DOHH2 (cell line): ENCODE data around the gene RPL21.
A peak's percentile ranks its signal among the peaks of the same experiment; 100 is the strongest.
"Not testable (repeated sequence)": the region's sequence is repeated elsewhere in the genome, so short reads cannot be mapped to it uniquely, and the experiment has no call there.

Experiments
- H3F3A ChIP-seq: fragments of 200-600 bp; sonication (generic), shearing (Covaris generic); 2 replicates; pipeline ENCODE4 v1.6.0; 2016; ENCODE audit warnings: antibody characterized with exemption, mild to moderate bottlenecking; ENCODE audit not compliant: control insufficient read depth, insufficient read depth
- H3K27ac ChIP-seq: fragments of 200-600 bp; sonication (generic); 2 replicates; pipeline ENCODE4 v1.5.1; 2014; ENCODE audit warnings: low read depth, mild to moderate bottlenecking, low read length, moderate library complexity
- H3K27me3 ChIP-seq: fragments of 200-600 bp; sonication (generic); 2 replicates; pipeline ENCODE4 v1.6.1; 2014; ENCODE audit warnings: mild to moderate bottlenecking, low read length, mixed read lengths; ENCODE audit not compliant: control insufficient read depth
- H3K36me3 ChIP-seq: fragments of 200-600 bp; sonication (generic); 2 replicates; pipeline ENCODE4 v1.6.1; 2014; ENCODE audit warnings: mild to moderate bottlenecking, low read length, moderate library complexity, mixed read lengths; ENCODE audit not compliant: control insufficient read depth
- H3K4me1 ChIP-seq: fragments of 200-600 bp; sonication (generic); 2 replicates; pipeline ENCODE4 v1.6.1; 2014; ENCODE audit warnings: mild to moderate bottlenecking, low read length, mixed read lengths; ENCODE audit not compliant: control insufficient read depth
- H3K4me2 ChIP-seq: fragments of 200-600 bp; sonication (generic); 2 replicates; pipeline ENCODE4 v1.6.0; 2014; ENCODE audit warnings: mild to moderate bottlenecking, low read length, moderate library complexity
- H3K4me3 ChIP-seq: fragments of 200-600 bp; sonication (generic); 2 replicates; pipeline ENCODE4 v1.5.1; 2014; ENCODE audit warnings: mild to moderate bottlenecking, low read length, mixed read lengths
- H3K79me2 ChIP-seq: fragments of 200-600 bp; sonication (generic); 2 replicates; pipeline ENCODE4 v1.6.1; 2014; ENCODE audit warnings: mild to moderate bottlenecking, low read length, mixed read lengths; ENCODE audit not compliant: control insufficient read depth
- H3K9me2 ChIP-seq: fragments of 200-600 bp; sonication (generic); replicated peaks from 2 replicates; pipeline ENCODE4 v1.6.1; 2014; ENCODE audit warnings: mild to moderate bottlenecking, low read length, mixed read lengths; ENCODE audit not compliant: control insufficient read depth
- H3K9me3 ChIP-seq: fragments of 200-600 bp; sonication (generic); 2 replicates; pipeline ENCODE4 v1.6.1; 2014; ENCODE audit warnings: antibody characterized with exemption, low read length, mixed read lengths; ENCODE audit not compliant: control insufficient read depth, insufficient read depth
- H4K20me1 ChIP-seq: fragments of 200-600 bp; sonication (generic); 2 replicates; pipeline ENCODE4 v1.6.0; 2014; ENCODE audit warnings: low read depth, mild to moderate bottlenecking, antibody characterized with exemption, low read length, moderate library complexity; ENCODE audit not compliant: control insufficient read depth, insufficient read depth
- EZH2phosphoT487 ChIP-seq: fragments of 200-600 bp; sonication (generic); IDR thresholded peaks from 2 replicates; pipeline ENCODE4 v1.6.1; 2017; ENCODE audit warnings: borderline replicate concordance, mild to moderate bottlenecking, antibody characterized with exemption, low read length, moderate library complexity, mixed read lengths
- TF ChIP-seq, protein P1 (sequence below): fragments of 200-600 bp; sonication (generic); IDR thresholded peaks from one replicate; pipeline ENCODE4 v1.5.1; 2014; ENCODE audit warnings: antibody characterized with exemption, mild to moderate bottlenecking, low read depth, low read length; ENCODE audit not compliant: poor library complexity, severe bottlenecking

RPL21 gene

GRCh38 chr13:27288392-27288791, 37.0 kb downstream of the RPL21 start:
- Histone ChIP-seq H3K9me3 (no peaks in the 10 kb centered on the region), H3K27ac (no peak overlapping the region), H3K4me2 (peak overlapping the region; percentile 45; the same call in 1 of the 2 replicates), H3K9me2 (no peaks in the 10 kb centered on the region), H3K27me3 (no peaks in the 10 kb centered on the region), H3K4me3 (no peak overlapping the region), H3K36me3 (no peaks in the 10 kb centered on the region), H3K4me1 (peaks cover 76% of the 10 kb centered on the region), H4K20me1 (no peaks in the 10 kb centered on the region), H3K79me2 (no peaks in the 10 kb centered on the region), H3F3A (peaks cover 26% of the 10 kb centered on the region)
- TF ChIP-seq, protein P1, sequence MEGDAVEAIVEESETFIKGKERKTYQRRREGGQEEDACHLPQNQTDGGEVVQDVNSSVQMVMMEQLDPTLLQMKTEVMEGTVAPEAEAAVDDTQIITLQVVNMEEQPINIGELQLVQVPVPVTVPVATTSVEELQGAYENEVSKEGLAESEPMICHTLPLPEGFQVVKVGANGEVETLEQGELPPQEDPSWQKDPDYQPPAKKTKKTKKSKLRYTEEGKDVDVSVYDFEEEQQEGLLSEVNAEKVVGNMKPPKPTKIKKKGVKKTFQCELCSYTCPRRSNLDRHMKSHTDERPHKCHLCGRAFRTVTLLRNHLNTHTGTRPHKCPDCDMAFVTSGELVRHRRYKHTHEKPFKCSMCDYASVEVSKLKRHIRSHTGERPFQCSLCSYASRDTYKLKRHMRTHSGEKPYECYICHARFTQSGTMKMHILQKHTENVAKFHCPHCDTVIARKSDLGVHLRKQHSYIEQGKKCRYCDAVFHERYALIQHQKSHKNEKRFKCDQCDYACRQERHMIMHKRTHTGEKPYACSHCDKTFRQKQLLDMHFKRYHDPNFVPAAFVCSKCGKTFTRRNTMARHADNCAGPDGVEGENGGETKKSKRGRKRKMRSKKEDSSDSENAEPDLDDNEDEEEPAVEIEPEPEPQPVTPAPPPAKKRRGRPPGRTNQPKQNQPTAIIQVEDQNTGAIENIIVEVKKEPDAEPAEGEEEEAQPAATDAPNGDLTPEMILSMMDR, result no peak
- no peak for TF ChIP-seq EZH2phosphoT487

DNA sequence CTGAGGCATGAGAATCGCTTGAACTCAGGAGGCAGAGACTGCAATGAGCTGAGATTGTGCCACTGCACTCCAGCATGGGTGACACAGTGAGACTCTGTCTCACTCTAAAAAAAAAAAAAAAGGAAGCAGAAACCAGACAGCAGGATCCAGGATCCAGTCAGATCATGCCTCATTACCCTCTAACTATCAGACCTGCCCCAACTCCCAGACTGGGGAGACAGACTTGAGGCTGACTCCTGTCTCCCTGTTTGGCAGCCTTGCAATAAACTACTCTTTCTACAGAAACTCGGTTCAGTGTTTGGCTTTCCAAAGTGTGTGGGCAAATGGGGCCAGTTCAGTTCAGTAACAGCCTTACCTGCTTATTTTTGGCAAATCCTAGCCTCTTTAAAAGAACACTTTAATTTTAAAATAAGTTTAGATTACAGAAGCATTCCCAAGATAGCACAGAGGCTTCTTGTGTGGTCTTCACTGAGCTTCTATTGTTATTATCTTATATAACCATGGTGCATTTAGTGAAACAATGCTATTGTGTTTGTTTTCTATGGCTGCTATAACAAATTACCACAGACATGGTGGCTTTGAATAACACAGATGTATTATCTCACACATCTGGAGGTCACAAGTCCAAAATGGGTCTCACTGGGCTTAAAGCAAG, 37.8 kb downstream of the RPL21 start:
- Histone ChIP-seq H3K27me3 (no peaks in the 10 kb centered on the region), H3K4me2 (peak overlapping the region; percentile 45), H3K4me3 (peak overlapping the region; percentile 9; the same call in 1 of the 2 replicates), H4K20me1 (no peaks in the 10 kb centered on the region), H3K4me1 (peaks cover 79% of the 10 kb centered on the region), H3K36me3 (no peaks in the 10 kb centered on the region), H3K27ac (peak overlapping the region; percentile 52), H3F3A (peaks cover 34% of the 10 kb centered on the region), H3K79me2 (no peaks in the 10 kb centered on the region), H3K9me3 (no peaks in the 10 kb centered on the region), H3K9me2 (no peaks in the 10 kb centered on the region)
- TF ChIP-seq, protein P1, result no peak
- no peak for TF ChIP-seq EZH2phosphoT487

- no peaks in the 10 kb centered on the region for H3K9me3 ChIP-seq
Observed at GRCh38 chr13:27290715-27291114, 39.4 kb downstream of the RPL21 start.

DNA sequence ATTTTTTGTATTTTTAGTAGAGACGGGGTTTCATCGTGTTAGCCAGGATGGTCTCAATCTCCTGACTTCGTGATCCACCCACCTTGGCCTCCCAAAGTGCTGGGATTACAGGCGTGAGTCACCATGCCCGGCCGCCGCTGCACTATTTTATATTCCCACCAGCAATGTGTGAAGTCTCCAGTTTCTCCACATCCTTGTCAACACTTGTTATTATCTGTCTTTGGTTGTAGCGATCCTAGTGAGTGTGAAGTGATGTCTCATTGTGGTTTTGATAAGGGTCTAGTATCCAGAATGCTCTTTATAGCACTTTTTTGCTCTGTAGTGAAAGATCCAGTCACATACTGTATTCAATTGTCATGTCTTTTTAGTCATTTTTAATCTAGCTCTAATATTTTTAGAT, 40.6 kb downstream of the RPL21 start:
- not testable (repeated sequence) for H3K79me2 ChIP-seq

More at GRCh38 chr13:27290715-27291114, 39.4 kb downstream of the RPL21 start:
- H3K9me2 ChIP-seq, result no peaks in the 10 kb centered on the region
- H3K36me3 ChIP-seq, result no peaks in the 10 kb centered on the region
- H3K4me3 ChIP-seq, result no peak overlapping the region
- no peak for TF ChIP-seq EZH2phosphoT487
- TF ChIP-seq, protein P1, result no peak
- peak overlapping the region; percentile 16; the same call in 1 of the 2 replicates for H3K27ac ChIP-seq
- peaks cover 79% of the 10 kb centered on the region for H3K4me1 ChIP-seq
- no peaks in the 10 kb centered on the region for H4K20me1 ChIP-seq
- H3F3A ChIP-seq, result peaks cover 40% of the 10 kb centered on the region
- no peak overlapping the region; the same call in 1 of the 2 replicates for H3K4me2 ChIP-seq
- no peaks in the 10 kb centered on the region for H3K27me3 ChIP-seq
- no peaks in the 10 kb centered on the region for H3K79me2 ChIP-seq

More for the DNA sequence above, 40.6 kb downstream of the RPL21 start:
- H3K27ac ChIP-seq, result peak overlapping the region; percentile 98
- peaks cover 40% of the 10 kb centered on the region for H3F3A ChIP-seq
- H3K9me2 ChIP-seq, H4K20me1 ChIP-seq, H3K36me3 ChIP-seq, H3K27me3 ChIP-seq, H3K9me3 ChIP-seq: not testable (repeated sequence)
- H3K4me3 ChIP-seq, result peak overlapping the region; percentile 66
- peak overlapping the region; percentile 84 for H3K4me2 ChIP-seq
- peaks cover 85% of the 10 kb centered on the region for H3K4me1 ChIP-seq
